Effector memory CD8-positive, alpha-beta T cell (primary cell): Measurements from ENCODE around the gene SEM1.

Experiments used
- ATAC-seq: fragments of 150-1000 bp; cut with Tn5 transposase; replicated peaks from 2 replicates; pipeline ENCODE4 v1.10.0; 2021; ENCODE audit warnings: mild to moderate bottlenecking, moderate library complexity
- DNase-seq, 3 experiments: peaks; one replicate each; pipeline ENCODE4 v3.0.0; 2021
- H3K27ac Mint-ChIP-seq, 2 donors: one replicate each; pipeline ENCODE4 v1.8.0; 2022; ENCODE audit warnings: mild to moderate bottlenecking in 2 of 2, mixed read lengths in 2 of 2, moderate library complexity in 2 of 2
- H3K27me3 Mint-ChIP-seq, 2 donors: one replicate each; pipeline ENCODE4 v1.8.0; 2022; ENCODE audit warnings: mixed read lengths in 2 of 2
- H3K36me3 Mint-ChIP-seq: one replicate; pipeline ENCODE4 v1.8.0; 2022; ENCODE audit warnings: mild to moderate bottlenecking, moderate library complexity, mixed read lengths; ENCODE audit not compliant: insufficient read depth
- H3K4me1 Mint-ChIP-seq, 2 donors: one replicate each; pipeline ENCODE4 v1.8.0; 2022; ENCODE audit warnings: low read depth in 2 of 2, mixed read lengths in 2 of 2
- H3K4me3 Mint-ChIP-seq, 2 donors: one replicate each; pipeline ENCODE4 v1.8.0; 2022; ENCODE audit warnings: mild to moderate bottlenecking in 2 of 2, mixed read lengths in 2 of 2, moderate library complexity in 2 of 2
- H3K9me3 Mint-ChIP-seq, 2 donors: one replicate each; pipeline ENCODE4 v1.8.0; 2022; ENCODE audit warnings: mixed read lengths in 2 of 2

SEM1 gene

GRCh38 chr7:96695581-96695980 lies 14.1 kb downstream of the SEM1 start:
- H3K4me3 Mint-ChIP-seq: no peak overlapping the region
- H3K36me3 Mint-ChIP-seq: peaks cover 7% of the 10 kb centered on the region
- no peaks in the 10 kb centered on the region for H3K27me3 Mint-ChIP-seq
- peak overlapping the region in 1 of 2 donors; percentile 14 for H3K27ac Mint-ChIP-seq
- H3K9me3 Mint-ChIP-seq: no peaks in the 10 kb centered on the region
- ATAC-seq (no peak), DNase-seq (no peak)
- H3K4me1 Mint-ChIP-seq: peaks cover 31 to 67% of the 10 kb centered on the region in 2 donors

DNA sequence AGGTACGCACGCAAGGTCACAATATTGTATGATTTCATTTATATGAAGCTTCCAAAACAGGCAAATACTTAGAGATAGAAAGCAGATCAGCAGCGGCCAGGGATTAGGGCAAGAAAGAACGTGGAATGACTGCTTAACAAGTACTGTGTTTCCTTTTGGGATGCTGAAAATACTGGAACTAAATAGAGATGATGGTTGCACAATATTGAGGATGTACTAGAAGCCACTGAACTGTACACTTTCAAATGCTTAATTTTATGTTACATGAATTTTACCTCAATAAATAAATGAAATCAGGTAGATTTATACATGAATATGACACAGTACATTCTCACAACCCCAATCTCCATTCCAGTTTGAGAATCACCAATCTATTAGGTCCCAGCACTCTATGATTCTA lies 15.6 kb downstream of the SEM1 start:
- H3K4me3 Mint-ChIP-seq: no peak overlapping the region
- no peaks in the 10 kb centered on the region for H3K9me3 Mint-ChIP-seq
- peak overlapping the region in 1 of 2 donors; percentile 1 for H3K27ac Mint-ChIP-seq
- ATAC-seq (no peak), DNase-seq (no peak)
- H3K4me1 Mint-ChIP-seq: peaks cover 18 to 63% of the 10 kb centered on the region in 2 donors
- H3K36me3 Mint-ChIP-seq: peaks cover 7% of the 10 kb centered on the region
- no peaks in the 10 kb centered on the region for H3K27me3 Mint-ChIP-seq

GRCh38 chr7:96691702-96692101 lies 17.9 kb downstream of the SEM1 start:
- Mint-ChIP-seq H3K4me1 (peaks cover 14 to 48% of the 10 kb centered on the region in 2 donors), H3K27ac (peak overlapping the region in 1 of 2 donors; percentile 19), H3K4me3 (no peak overlapping the region), H3K9me3 (no peaks in the 10 kb centered on the region), H3K36me3 (peaks cover 12% of the 10 kb centered on the region), H3K27me3 (no peaks in the 10 kb centered on the region)
- DNase-seq (no peak), ATAC-seq (no peak)

GRCh38 chr7:96689414-96689813 lies 20.2 kb downstream of the SEM1 start:
- DNase-seq (no peak), ATAC-seq (no peak)
- Mint-ChIP-seq H3K27ac (peak overlapping the region in 1 of 2 donors; percentile 47), H3K4me3 (no peak overlapping the region), H3K4me1 (peaks cover 27 to 56% of the 10 kb centered on the region in 2 donors), H3K36me3 (peaks cover 18% of the 10 kb centered on the region), H3K9me3 (no peaks in the 10 kb centered on the region), H3K27me3 (no peaks in the 10 kb centered on the region)

DNA sequence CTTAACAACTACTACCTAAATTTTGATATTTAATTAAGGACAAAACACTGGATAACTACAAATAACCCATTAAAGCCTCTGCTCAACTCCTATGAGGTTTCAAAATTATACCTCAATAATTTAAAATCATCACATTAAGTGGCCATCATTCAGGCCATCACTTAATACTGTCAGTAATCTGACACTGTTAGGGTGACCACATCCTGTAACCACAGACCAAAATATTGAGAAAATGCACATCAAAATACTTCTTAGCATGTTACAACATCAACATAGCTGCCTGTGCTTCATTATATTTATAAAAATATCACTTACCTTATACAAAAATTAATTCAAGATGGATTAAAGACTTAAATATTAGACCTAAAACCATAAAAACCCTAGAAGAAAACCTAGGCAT lies 23.3 kb downstream of the SEM1 start:
- no peaks in the 10 kb centered on the region for H3K27me3 Mint-ChIP-seq
- peak overlapping the region; percentile 83 to 86 for H3K27ac Mint-ChIP-seq
- DNase-seq: no peak
- H3K4me3 Mint-ChIP-seq: peak overlapping the region; percentile 38 to 64
- peaks cover 33 to 48% of the 10 kb centered on the region in 2 donors for H3K4me1 Mint-ChIP-seq
- no peaks in the 10 kb centered on the region for H3K9me3 Mint-ChIP-seq
- peak; percentile 72 for ATAC-seq
- H3K36me3 Mint-ChIP-seq: peaks cover 14% of the 10 kb centered on the region

DNA sequence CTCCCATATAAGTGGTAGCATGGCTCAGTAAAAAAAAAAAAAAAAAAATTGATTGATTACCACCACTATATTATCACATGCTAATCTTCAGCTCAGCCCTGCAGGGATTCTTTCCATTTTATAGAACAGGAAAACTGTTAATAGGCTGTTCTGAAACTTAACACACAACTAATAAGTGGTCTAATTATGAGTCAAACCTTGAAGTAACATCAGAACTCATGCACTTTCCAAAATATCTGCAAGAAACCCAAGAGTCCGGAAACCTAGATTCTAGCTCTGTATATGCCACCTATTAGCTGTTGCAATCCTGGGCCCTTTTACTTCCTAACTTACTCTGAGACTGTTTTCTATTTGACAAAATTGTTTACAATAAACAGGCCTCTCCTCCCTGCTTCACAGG lies 23.9 kb downstream of the SEM1 start:
- no peaks in the 10 kb centered on the region for H3K9me3 Mint-ChIP-seq
- no peaks in the 10 kb centered on the region for H3K27me3 Mint-ChIP-seq
- H3K27ac Mint-ChIP-seq: peak overlapping the region; percentile 83 to 86
- DNase-seq (no peak), ATAC-seq (peak; percentile 66)
- peaks cover 13% of the 10 kb centered on the region for H3K36me3 Mint-ChIP-seq
- peaks cover 30 to 49% of the 10 kb centered on the region in 2 donors for H3K4me1 Mint-ChIP-seq
- H3K4me3 Mint-ChIP-seq: peak overlapping the region; percentile 38 to 64

DNA sequence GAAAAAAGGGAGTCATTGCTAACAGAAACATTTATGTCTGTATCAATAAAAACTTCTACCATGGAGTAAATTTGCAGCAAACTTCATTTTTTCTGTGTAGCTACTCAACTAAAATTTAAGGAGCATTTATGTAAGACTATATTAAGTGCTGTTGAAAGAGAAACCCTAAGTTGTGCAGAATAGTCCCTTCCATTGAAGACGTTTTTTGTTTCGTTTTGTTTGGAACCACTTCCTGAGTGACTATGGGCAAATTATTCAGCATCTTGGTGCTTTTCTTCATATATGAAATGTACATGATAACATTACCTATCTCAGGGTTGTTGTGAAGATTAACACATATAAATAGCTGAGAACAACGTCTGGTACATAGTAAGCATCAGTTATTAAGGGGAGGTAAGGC lies 24.3 kb downstream of the SEM1 start:
- ATAC-seq (peak; percentile 75), DNase-seq (no peak)
- Mint-ChIP-seq H3K4me3 (peak overlapping the region; percentile 38 to 64), H3K27me3 (no peaks in the 10 kb centered on the region), H3K4me1 (peaks cover 29 to 45% of the 10 kb centered on the region in 2 donors), H3K36me3 (peaks cover 13% of the 10 kb centered on the region), H3K9me3 (no peaks in the 10 kb centered on the region), H3K27ac (peak overlapping the region; percentile 83 to 86)

- H3K4me3 Mint-ChIP-seq: no peak overlapping the region
- H3K27me3 Mint-ChIP-seq: no peaks in the 10 kb centered on the region
- no peak overlapping the region for H3K27ac Mint-ChIP-seq
- peaks cover 4% of the 10 kb centered on the region for H3K36me3 Mint-ChIP-seq
- ATAC-seq: no peak
- DNase-seq: no peak
- peaks cover 17 to 19% of the 10 kb centered on the region in 2 donors for H3K4me1 Mint-ChIP-seq
- no peaks in the 10 kb centered on the region for H3K9me3 Mint-ChIP-seq
Measured at GRCh38 chr7:96679886-96680285, 29.8 kb downstream of the SEM1 start.

DNA sequence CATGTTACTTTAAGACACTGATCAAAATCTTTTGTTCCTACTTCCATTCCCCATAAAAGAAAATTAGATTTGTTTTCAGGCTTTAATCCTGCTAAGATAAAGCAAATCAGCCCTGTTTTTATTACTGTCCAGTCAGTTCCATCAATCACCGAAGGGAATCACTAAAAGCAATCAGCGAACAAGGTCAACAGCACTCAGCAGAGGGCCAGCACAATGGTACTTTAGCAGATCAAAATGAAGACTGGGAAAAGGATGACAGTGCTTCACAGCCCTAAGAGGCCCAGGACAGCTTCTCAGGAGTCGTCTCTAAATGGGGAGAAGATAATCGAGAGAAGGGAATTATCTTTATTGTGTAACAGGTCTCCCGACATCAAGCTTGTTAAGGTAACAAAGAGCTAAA lies 32.7 kb downstream of the SEM1 start:
- DNase-seq: no peak
- Mint-ChIP-seq H3K27me3 (no peaks in the 10 kb centered on the region), H3K9me3 (no peaks in the 10 kb centered on the region), H3K27ac (no peak overlapping the region), H3K36me3 (peaks cover 4% of the 10 kb centered on the region), H3K4me3 (no peak overlapping the region), H3K4me1 (peaks cover 4 to 6% of the 10 kb centered on the region in 2 donors)
- ATAC-seq: no peak

DNA sequence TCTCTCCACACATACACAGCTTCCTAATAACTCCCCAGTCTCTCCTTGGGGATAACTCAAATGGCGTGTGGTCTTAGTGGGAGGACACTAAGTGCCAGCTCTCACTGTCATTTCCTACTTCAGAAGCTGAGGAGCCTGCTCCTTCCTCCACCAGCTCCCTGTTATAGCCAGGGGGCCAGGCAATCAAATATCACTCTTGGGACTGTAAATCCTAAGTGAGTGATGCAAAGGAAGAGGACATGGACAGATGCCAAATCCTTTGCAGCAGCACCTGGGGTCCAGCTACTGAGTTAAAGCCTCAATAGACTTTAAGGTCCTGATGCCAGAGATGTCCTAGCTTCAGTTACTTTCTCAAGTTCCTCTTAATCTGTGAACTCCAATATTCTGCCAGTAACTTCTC lies 34.1 kb downstream of the SEM1 start:
- H3K9me3 Mint-ChIP-seq: no peaks in the 10 kb centered on the region
- peaks cover 0 to 5% of the 10 kb centered on the region in 2 donors for H3K4me1 Mint-ChIP-seq
- ATAC-seq (no peak), DNase-seq (no peak)
- H3K4me3 Mint-ChIP-seq: no peak overlapping the region
- H3K27me3 Mint-ChIP-seq: no peaks in the 10 kb centered on the region
- H3K36me3 Mint-ChIP-seq: peaks cover 4% of the 10 kb centered on the region
- H3K27ac Mint-ChIP-seq: no peak overlapping the region

DNA sequence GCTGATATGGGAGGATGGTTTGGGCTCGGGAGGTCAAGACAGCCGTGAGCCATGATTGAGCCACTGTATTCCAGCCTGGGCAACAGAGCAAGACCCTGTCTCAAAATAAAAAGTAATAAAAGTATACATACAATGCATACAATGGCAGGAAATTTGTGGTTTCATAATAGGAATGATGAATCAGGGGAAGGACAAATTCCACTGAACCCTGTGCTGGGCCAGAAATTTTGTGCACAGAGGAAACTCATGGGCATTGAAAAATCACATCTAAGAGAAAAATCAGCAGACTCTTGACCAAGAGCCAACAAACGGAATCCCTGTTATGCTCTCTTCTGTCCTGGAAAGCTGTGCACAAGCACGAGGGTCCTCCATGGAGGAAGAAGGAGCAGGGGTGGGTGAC lies 35.1 kb downstream of the SEM1 start:
- DNase-seq: no peak
- H3K27me3 Mint-ChIP-seq: no peaks in the 10 kb centered on the region

DNA sequence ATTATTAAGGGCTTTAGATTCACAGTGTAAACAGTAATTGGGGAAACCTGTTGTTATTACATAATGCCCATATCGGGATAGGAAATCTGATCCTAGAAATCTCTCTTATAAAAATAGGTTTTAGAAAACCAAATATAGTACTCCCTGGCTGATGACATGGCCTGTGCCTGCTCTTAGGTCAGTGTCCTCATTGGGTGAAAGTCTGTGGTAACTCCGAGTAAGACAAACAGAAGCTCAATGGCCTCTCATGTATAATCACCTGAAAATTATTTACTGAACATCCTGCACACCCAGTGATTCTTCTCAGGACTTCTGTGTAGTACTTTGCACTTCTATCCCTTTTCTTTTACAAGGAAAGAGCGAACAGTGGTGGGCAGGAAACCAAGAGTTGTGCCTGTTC lies 37.8 kb downstream of the SEM1 start:
- DNase-seq (no peak), ATAC-seq (no peak)
- peaks cover 0 to 2% of the 10 kb centered on the region in 2 donors for H3K4me1 Mint-ChIP-seq
- H3K36me3 Mint-ChIP-seq: peaks cover 7% of the 10 kb centered on the region
- H3K27me3 Mint-ChIP-seq: no peaks in the 10 kb centered on the region
- no peak overlapping the region for H3K27ac Mint-ChIP-seq
- no peaks in the 10 kb centered on the region for H3K9me3 Mint-ChIP-seq
- H3K4me3 Mint-ChIP-seq: no peak overlapping the region

More for the DNA sequence above, 35.1 kb downstream of the SEM1 start:
- Mint-ChIP-seq H3K27ac (no peak overlapping the region), H3K4me1 (peaks cover 0 to 5% of the 10 kb centered on the region in 2 donors), H3K4me3 (no peak overlapping the region), H3K9me3 (no peaks in the 10 kb centered on the region), H3K36me3 (peaks cover 4% of the 10 kb centered on the region)
- no peak for ATAC-seq

- peaks cover 7% of the 10 kb centered on the region for H3K36me3 Mint-ChIP-seq
- ATAC-seq (no peak), DNase-seq (no peak)
- no peaks in the 10 kb centered on the region for H3K4me1 Mint-ChIP-seq
- no peak overlapping the region for H3K4me3 Mint-ChIP-seq
- no peaks in the 10 kb centered on the region for H3K27me3 Mint-ChIP-seq
- no peaks in the 10 kb centered on the region for H3K9me3 Mint-ChIP-seq
- H3K27ac Mint-ChIP-seq: peak overlapping the region in 1 of 2 donors; percentile 64
Measured at GRCh38 chr7:96670338-96671289, 39.0 kb downstream of the SEM1 start.

DNA sequence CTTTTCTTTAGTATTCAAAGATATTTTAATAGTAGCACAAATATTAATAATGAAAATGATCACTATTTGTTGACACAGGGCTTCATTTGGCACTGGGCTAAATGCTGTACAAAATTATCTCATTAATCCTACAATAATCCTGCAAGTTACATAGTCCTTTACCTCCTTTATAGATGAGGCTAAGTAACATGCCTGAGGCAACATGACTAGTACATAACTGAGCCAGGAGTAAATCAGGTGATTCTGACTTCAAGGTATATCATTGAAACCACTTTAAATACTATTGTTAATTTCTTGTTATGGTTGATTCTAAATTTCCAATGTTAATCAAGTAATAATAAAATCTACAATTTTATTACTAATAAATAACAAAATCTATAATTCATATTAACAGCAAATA lies 39.8 kb downstream of the SEM1 start:
- ATAC-seq (no peak), DNase-seq (no peak)
- Mint-ChIP-seq H3K36me3 (peaks cover 5% of the 10 kb centered on the region), H3K4me1 (peaks cover 0 to 3% of the 10 kb centered on the region in 2 donors), H3K4me3 (no peak overlapping the region), H3K9me3 (no peaks in the 10 kb centered on the region), H3K27ac (no peak overlapping the region), H3K27me3 (no peaks in the 10 kb centered on the region)
